ENCODE data around the gene CCDC3.

CCDC3 gene

GRCh38 chr10:12934777-12935176 is 66.7 kb downstream of the CCDC3 start:
- no peak for TF ChIP-seq FOXP2 (optimal IDR thresholded peaks at IDR 0.05; ENCODE audit: borderline replicate concordance, extremely low read depth, extremely low read length, insufficient read depth)
- TF ChIP-seq POLR2AphosphoS5 (IDR thresholded peaks at IDR 0.05; ENCODE audit: low read depth, low read length) = no peak
- TF ChIP-seq REST (IDR thresholded peaks at IDR 0.05; ENCODE audit: insufficient read depth in 1 of 2, low read depth in 2 of 2, low read length in 2 of 2) = no peak
- TF ChIP-seq SIN3A (IDR thresholded peaks at IDR 0.05; ENCODE audit: borderline replicate concordance, insufficient read depth, low read length) = no peak
- TF ChIP-seq TAF1 (IDR thresholded peaks at IDR 0.05; ENCODE audit: borderline replicate concordance, insufficient read depth, low read length) = no peak

- TF ChIP-seq FOXP2 (optimal IDR thresholded peaks at IDR 0.05; ENCODE audit: borderline replicate concordance, extremely low read depth, extremely low read length, insufficient read depth) (no peak), REST (IDR thresholded peaks at IDR 0.05; ENCODE audit: insufficient read depth in 1 of 2, low read depth in 2 of 2, low read length in 2 of 2) (no peak), TAF1 (IDR thresholded peaks at IDR 0.05; ENCODE audit: borderline replicate concordance, insufficient read depth, low read length) (no peak), SIN3A (IDR thresholded peaks at IDR 0.05; ENCODE audit: borderline replicate concordance, insufficient read depth, low read length) (no peak), POLR2AphosphoS5 (IDR thresholded peaks at IDR 0.05; ENCODE audit: low read depth, low read length) (no peak)
Measured at GRCh38 chr10:12929381-12929780, 72.1 kb downstream of the CCDC3 start.

GRCh38 chr10:12928571-12928970 is 72.9 kb downstream of the CCDC3 start:
- TF ChIP-seq SIN3A (IDR thresholded peaks at IDR 0.05; ENCODE audit: borderline replicate concordance, insufficient read depth, low read length) = no peak
- no peak for TF ChIP-seq POLR2AphosphoS5 (IDR thresholded peaks at IDR 0.05; ENCODE audit: low read depth, low read length)

- no peak for TF ChIP-seq FOXP2 (optimal IDR thresholded peaks at IDR 0.05; ENCODE audit: borderline replicate concordance, extremely low read depth, extremely low read length, insufficient read depth)
Measured at GRCh38 chr10:12927896-12928295, 73.6 kb downstream of the CCDC3 start.

- TF ChIP-seq REST (IDR thresholded peaks at IDR 0.05; ENCODE audit: insufficient read depth in 1 of 2, low read depth in 2 of 2, low read length in 2 of 2) = no peak
- TF ChIP-seq SIN3A (IDR thresholded peaks at IDR 0.05; ENCODE audit: borderline replicate concordance, insufficient read depth, low read length) = no peak
- no peak for TF ChIP-seq POLR2AphosphoS5 (IDR thresholded peaks at IDR 0.05; ENCODE audit: low read depth, low read length)
- TF ChIP-seq TAF1 (IDR thresholded peaks at IDR 0.05; ENCODE audit: borderline replicate concordance, insufficient read depth, low read length) = no peak
- TF ChIP-seq FOXP2 (optimal IDR thresholded peaks at IDR 0.05; ENCODE audit: borderline replicate concordance, extremely low read depth, extremely low read length, insufficient read depth) = no peak
Measured at GRCh38 chr10:12925845-12926244, 75.7 kb downstream of the CCDC3 start.

- TF ChIP-seq SIN3A (IDR thresholded peaks at IDR 0.05; ENCODE audit: borderline replicate concordance, insufficient read depth, low read length) (no peak), TAF1 (IDR thresholded peaks at IDR 0.05; ENCODE audit: borderline replicate concordance, insufficient read depth, low read length) (no peak), FOXP2 (optimal IDR thresholded peaks at IDR 0.05; ENCODE audit: borderline replicate concordance, extremely low read depth, extremely low read length, insufficient read depth) (no peak), REST (IDR thresholded peaks at IDR 0.05; ENCODE audit: insufficient read depth in 1 of 2, low read depth in 2 of 2, low read length in 2 of 2) (no peak), POLR2AphosphoS5 (IDR thresholded peaks at IDR 0.05; ENCODE audit: low read depth, low read length) (no peak)
Measured at GRCh38 chr10:12924911-12925310, 76.6 kb downstream of the CCDC3 start.

Data from PFSK-1 (cell line).